Medulla oblongata (tissue), 1 donor: ENCODE results near the gene TMEM135.
"Not testable (repeated sequence)": the region's sequence is repeated elsewhere in the genome, so short reads cannot be mapped to it uniquely, and the experiment has no call there.

Source experiments
- DNase-seq: peaks from one replicate; pipeline ENCODE4 v3.0.0-alpha.2; 2015; ENCODE audit errors: extremely low spot score

The TMEM135 gene

DNA sequence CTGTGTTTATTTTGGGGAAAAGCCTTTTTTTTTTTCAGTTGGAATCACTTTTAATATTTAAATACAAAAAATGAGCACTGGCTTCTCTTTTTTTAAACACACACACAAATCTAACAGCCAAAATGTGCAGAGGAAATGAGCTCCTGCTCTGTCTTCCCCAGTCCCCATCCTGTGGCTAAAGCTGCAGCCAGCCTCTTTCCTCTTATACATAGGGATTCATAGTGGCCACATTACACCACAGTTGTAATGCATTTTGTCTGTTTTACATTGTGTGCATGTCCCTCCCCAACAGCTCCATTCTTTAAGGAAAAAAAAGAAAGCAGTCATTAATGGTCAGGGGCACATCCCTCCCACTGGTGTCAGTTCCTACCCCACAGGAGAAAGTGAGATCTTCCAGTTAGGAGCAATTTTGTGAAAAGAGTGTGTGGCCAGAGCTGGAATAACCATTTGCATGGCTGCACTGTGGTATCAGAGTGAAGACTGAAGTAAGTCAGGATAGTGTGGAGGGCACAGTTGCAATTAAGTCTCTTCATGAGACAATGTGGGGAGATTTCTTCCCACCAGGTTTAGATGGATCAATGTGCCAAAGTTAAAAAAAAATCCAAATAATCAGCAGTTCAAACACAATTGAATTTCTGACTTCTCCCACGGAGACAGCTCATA lies 220.6 kb downstream of the TMEM135 start:
- no peak for DNase-seq

DNA sequence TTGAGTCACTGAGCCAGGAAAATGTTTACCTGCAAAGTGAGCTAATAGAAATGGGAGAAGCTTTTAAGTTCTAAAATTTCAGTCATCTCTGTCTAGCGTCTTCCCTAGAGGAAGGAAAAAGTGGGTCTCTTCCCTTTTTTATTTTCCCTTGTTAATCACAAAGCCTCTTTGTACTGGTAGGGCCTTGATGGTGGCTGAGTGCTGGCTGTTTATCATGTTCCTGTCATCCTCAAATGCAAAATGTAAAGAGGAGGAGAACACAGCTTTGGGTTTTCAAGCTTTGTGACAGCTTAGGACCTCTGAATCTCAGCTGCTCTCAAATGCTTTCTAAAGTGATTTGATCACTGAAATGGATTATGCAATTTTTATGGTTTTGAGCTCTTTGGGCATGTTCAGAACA lies 222.0 kb downstream of the TMEM135 start:
- peak; percentile 31 for DNase-seq

- peak; percentile 16 for DNase-seq
These were observed 223.1 kb downstream of the TMEM135 start for GRCh38 chr11:87260811-87261210.

- no peak for DNase-seq
These were observed 225.6 kb downstream of the TMEM135 start for GRCh38 chr11:87263264-87263838.

- no peak for DNase-seq
These were observed 226.2 kb downstream of the TMEM135 start for GRCh38 chr11:87263979-87264378.

GRCh38 chr11:87265132-87265531 lies 227.4 kb downstream of the TMEM135 start:
- peak; percentile 27 for DNase-seq

- DNase-seq = no peak
These were observed 228.2 kb downstream of the TMEM135 start for GRCh38 chr11:87265979-87266378.

GRCh38 chr11:87266751-87267150 lies 229.0 kb downstream of the TMEM135 start:
- no peak for DNase-seq

GRCh38 chr11:87271951-87272350 lies 234.2 kb downstream of the TMEM135 start:
- not testable (repeated sequence) for DNase-seq

- DNase-seq = no peak
These were observed 237.4 kb downstream of the TMEM135 start for GRCh38 chr11:87275176-87275575.

- DNase-seq = no peak
These were observed 242.4 kb downstream of the TMEM135 start for GRCh38 chr11:87280143-87280542.

- peak; percentile 27 for DNase-seq
These were observed 243.8 kb downstream of the TMEM135 start for GRCh38 chr11:87281496-87281895.

DNA sequence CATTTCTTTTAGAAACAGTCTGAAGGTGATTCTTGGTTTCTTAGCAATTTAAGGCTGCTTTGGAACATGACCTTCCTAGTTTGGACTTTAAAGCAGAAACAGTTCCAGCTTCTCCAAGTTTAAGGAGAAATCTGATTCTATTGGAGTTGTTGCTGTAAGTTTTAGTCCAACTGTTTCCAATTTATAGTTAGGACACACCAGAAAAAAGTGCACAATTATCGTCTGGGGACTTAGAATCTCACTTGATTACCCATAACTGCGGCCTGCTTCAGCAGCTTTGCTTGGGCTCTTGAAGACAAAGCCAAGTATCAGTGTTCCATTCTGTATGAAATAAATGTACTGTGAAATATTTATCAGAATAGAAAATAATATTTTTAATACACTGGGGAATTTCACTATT lies 246.6 kb downstream of the TMEM135 start:
- no peak for DNase-seq

DNA sequence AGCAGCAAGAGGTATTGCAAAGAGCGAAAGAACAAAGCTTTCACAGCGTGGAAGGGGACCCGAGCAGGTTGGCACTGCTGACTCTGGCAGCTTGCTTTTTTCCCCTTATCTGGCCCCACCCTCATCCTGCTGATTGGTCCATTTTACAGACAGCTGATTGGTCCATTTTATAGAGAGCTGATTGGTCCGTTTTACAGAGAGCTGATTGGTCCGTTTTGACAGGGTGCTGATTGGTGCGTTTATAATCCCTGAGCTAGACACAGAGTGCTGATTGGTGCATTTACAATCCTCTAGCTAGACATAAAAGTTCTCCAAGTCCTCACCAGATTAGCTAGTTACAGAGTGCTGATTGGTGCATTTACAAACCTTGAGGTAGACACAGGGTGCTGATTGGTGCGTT lies 247.9 kb downstream of the TMEM135 start:
- DNase-seq = not testable (repeated sequence)

- no peak for DNase-seq
These were observed 248.6 kb downstream of the TMEM135 start for GRCh38 chr11:87286338-87286737.

- peak; percentile 76 for DNase-seq
These were observed 252.7 kb downstream of the TMEM135 start for GRCh38 chr11:87290304-87290922.

- no peak for DNase-seq
These were observed 254.9 kb downstream of the TMEM135 start for GRCh38 chr11:87292598-87292997.

GRCh38 chr11:87295237-87295636 lies 257.5 kb downstream of the TMEM135 start:
- no peak for DNase-seq

GRCh38 chr11:87296627-87297026 lies 258.9 kb downstream of the TMEM135 start:
- DNase-seq = no peak

- DNase-seq = no peak
These were observed 260.4 kb downstream of the TMEM135 start for GRCh38 chr11:87298155-87298554.

- no peak for DNase-seq
These were observed 261.3 kb downstream of the TMEM135 start for GRCh38 chr11:87299041-87299481.

DNA sequence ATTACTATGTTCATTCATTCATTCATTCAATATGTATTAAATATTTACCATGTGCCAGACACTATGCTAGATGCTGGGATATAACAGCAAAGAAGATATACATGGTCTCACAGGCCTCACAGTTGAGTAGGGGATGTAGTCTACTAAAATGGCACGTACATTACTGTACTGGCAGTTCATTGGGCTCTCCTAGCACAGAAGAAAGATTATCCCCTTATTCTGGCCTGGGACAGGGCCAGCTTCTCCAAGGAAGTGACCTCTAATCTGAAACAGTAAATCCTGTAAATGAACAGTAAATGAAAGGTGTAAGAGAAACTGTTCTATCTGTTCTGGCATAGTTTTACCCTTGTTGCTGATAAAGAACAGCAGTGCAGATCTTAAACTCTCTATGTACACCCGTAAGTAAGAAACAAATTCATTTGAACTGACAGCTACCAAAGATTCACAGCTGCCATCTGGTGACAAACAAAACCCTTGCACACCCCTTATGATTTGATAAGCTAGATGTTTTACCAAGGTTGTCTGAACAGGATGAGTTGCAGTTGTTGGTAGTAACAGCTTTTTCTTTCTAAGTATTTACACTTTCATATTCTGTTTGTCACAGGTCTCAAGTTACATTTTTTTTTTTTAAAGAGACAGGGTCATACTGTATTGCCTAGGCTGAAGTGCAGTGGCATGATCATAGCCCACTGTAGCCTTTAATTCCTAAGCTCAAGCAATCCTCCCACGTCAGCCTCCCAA lies 263.1 kb downstream of the TMEM135 start:
- DNase-seq = no peak
